Activated T-cell treated with anti-CD3 and anti-CD28 coated beads, Interleukin-2, amount 50 U/mL, for 48 hours (primary cell): Measurements from ENCODE around the gene KCNJ12.
"Not testable (repeated sequence)": the region's sequence is repeated elsewhere in the genome, so short reads cannot be mapped to it uniquely, and the experiment has no call there.

Experiments
- DNase-seq, 2 experiments: peaks; one replicate each; pipeline ENCODE4 v3.0.0-alpha.2; 2020

Gene KCNJ12

DNA sequence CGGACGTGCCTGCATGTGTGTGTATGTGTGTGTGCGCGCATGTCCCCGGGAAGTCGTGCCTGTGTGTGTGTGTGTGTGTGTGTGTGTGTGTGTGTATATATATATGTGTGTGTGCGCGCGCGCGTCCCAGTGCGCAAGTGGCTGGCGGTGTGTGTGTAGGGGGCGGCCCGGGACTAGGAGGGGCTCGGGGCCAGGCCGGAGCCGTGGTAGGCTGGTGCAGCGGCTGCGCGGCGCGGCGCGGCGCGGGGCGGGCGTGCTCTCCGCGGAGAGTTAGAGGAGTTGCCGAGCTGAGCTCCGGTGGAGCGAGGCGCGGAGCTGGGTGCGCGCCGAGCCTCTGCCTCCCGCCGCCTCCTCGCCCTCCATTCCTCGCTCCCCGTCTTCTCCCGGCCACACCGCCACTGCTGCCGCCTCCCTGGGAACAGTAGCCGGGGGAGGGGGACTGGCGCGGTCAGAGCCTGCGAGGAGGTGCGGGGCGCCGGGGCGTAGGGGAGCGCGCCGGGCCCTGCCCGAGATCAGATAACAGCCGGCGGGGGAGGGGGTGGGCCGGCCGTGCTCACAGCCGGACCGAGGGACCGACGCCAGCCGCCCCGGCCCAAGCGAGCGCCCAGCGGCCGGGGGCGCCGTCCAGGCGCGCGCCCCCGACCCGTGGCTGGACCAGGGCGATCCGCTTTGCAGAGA lies at the start of gene KCNJ12:
TSS of gene KCNJ12 (plus strand) at position 277 of the 678 bp plus-strand sequence. CDS start 38,986 bp downstream, outside the sequence.
- peak in 1 of 2 experiments; percentile 25 for DNase-seq

- not testable (repeated sequence) for DNase-seq
These were observed 48.2 kb upstream of the KCNJ12 start for GRCh38 chr17:21327921-21328320.

DNA sequence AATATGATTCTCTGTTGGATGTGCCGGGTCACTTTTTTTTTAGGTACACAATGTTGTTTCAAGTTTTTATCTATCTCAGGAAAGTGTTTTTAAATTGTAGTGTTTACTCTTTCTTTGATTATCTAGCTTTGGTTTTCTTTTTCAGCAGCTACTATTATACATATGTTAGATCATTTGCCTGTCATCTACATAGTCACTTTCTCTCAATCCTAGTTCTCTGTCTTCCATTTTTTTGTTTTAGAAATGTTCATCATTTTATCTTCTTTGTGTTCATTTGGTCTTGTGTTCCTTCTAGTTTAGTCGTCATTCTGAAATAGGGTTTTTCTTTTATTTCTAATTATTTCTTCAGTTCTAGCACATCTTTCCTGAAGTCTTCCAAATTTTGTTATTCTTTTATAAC lies 47.4 kb upstream of the KCNJ12 start:
- not testable (repeated sequence) for DNase-seq

DNA sequence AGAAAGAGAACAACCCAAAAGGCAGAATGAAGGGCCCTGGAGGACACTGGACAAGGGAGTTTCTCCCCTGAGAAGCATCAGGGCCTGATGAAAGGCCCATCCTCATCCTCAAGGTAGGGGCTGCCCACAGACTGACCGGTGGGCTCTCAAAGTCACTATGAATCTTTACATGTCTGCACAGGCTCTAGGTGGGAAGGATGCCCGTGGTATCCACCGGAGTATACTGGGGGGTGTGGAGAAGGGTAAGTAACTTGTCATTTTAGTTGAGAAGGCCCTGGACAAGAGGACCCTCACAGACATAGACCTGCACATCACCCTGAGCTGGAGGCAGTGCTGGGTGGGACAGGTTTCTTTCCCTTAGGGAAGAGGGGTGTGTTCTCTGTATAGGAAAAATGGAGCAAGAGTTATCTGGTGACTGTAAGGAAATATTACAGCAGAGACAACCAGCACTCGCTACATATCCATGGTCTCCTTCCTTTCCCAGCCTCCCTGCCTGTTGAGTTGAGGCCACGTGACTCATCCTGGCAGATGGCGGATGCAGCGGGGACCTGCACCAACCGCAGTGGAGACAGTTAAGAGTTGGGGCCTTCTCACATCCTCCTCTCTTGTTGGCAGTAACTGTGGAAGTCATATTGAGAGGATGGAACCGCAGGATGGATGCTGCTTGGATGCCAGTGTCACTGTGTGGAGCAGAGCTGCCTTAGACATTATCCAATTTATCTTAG lies 45.6 kb upstream of the KCNJ12 start:
- DNase-seq, result no peak

- not testable (repeated sequence) for DNase-seq
These were observed 39.4 kb upstream of the KCNJ12 start for GRCh38 chr17:21336541-21337294.

DNA sequence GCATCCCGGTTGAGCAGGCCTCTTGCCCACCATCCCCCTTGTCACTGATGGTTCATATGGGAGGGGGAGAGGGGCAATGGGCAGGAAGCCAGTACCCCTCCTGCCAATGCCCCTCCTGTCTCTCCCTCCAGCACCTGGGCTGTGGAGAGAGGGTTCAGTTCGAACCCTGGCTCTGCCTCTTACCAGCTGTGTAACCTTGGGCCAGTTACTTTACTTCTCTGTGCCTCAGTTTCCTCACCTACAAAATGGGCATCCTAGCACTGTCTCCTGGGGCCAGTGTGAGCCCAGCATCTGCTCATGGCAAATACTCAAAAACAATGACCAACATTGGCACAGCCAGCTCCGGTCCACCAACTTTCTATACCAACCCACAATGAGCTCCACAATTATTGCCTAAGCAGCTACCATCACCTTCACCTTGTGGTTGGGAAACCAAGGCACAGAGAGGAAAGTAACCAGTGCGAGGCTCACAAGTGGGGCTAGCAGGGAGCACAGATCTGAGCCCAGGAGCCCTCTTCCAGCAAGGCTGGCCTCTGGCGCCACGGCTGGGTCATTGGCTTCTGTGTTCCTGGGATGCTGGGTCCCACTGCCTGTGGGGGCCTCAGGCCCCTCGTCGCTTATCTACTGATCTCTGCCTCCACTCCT lies 38.1 kb upstream of the KCNJ12 start:
- DNase-seq, result not testable (repeated sequence)

- DNase-seq, result no peak
These were observed 37.1 kb upstream of the KCNJ12 start for GRCh38 chr17:21339011-21339410.

DNA sequence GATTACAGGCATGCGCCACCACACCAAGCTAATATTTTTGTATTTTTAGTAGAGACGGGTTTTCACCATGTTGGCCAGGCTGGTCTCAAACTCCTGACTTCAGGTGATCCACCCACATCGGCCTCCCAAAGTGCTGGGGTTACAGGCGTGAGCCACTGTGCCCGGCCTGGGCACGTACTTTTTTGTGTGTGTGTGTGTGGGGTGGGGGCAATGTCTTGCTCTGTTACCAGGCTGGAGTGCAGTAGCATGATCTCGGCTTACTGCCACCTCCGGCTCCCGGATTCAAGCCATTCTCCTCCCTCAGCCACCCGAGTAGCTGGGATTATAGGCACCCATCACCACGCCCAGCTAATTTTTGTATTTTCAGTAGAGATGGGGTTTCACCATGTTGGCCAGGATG lies 36.6 kb upstream of the KCNJ12 start:
- not testable (repeated sequence) for DNase-seq

DNA sequence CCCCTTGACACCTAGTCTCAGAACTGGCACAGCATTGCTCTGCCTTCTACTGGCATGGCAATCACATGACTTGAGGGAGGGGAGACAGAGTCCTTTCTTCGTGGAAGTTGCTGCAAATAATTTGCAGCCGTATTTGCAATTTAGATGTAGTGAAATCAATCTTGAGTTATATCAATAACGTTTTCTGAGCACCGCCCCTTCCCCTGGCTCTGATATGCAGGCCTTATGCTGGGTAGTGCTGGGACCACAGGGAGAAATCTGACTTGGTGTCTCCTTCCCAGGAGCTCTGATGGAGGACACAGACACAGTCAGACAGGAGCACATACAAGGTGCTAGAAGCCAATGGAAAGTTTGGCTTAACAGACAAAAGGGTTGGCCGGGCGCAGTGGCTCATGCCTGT lies 35.8 kb upstream of the KCNJ12 start:
- not testable (repeated sequence) for DNase-seq

DNA sequence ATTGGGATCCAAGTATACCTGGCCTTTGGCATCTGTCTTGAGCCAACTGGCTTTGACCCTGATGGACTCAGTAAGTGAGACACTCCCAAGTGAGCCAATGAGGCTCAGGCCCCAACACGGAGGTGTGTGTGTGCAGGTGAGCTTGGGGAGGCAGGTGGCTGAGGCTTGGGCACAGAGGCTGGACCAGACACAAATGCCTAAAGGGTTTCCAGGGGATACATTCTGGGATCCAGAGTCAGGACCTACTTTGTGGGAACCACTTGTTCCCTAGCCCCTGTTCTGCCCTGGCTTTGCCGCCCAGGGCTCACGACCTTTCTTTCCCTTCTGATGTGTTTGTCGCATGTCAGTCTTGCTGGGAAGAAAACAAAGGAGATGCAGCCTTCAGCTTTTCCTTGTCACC lies 34.9 kb upstream of the KCNJ12 start:
- not testable (repeated sequence) for DNase-seq

DNA sequence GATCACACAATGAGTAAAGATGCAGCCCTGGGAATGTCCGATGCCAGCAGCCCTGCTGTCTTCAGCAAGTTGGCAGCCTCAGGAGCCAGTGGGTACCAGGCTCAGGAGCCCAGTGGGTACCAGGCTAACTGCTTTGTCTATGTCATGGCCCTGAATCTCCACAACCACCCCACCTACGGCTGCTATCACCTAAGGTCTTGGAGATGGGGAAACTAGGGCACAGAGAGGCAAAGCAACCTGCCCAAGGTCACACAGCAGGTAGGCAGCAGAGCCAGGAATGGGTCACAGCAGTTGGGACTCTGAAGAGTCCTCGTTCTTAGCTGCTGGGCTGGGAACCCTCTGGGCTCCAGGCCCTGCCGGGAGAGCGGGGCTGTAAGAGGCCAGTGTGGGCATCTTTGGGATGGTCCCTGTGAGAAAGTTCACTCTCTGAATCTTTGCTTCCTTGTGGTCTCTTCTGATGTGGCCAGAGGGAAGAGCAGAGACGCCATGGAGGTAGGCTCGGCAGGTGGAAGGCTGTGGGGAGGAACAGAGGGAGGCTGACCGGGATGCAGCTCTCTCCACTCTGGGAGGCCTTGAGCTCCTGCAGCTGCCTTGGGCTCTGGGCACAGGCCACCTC lies 34.1 kb upstream of the KCNJ12 start:
- DNase-seq, result not testable (repeated sequence)

- not testable (repeated sequence) for DNase-seq
These were observed 32.9 kb upstream of the KCNJ12 start for GRCh38 chr17:21343061-21343949.

- not testable (repeated sequence) for DNase-seq
These were observed 31.4 kb upstream of the KCNJ12 start for GRCh38 chr17:21344801-21345200.

GRCh38 chr17:21345236-21345635 lies 30.9 kb upstream of the KCNJ12 start:
- DNase-seq, result no peak

GRCh38 chr17:21346107-21346506 lies 30.1 kb upstream of the KCNJ12 start:
- not testable (repeated sequence) for DNase-seq

DNA sequence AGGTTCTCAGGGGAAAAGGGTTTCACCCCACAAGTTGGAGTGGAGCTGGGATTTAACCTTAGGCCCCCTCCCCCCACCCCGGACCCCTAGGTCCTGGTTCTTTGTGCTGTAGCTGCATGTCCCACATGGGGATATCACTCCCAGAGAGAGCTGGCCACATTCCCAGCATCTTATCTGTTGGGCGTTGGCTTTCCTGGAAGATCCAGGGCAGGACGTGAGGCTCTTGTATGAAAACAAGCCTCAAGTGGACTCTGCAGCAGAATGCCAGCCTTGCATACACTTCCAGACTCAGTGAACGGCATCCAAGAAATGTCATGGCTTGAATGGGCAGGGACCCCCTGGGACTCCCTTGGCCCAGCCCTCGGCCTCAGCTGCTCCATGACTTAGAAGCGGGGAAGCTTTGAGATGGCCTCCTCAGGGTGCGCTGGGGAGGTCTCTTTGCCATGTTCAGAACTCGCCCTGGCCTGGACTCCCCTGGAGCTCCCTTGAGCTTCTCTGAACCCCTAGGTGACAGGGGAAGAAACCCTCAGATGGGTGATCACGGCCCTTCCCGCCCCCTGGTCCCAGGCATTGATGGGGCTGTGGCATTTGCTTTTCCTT lies 29.4 kb upstream of the KCNJ12 start:
- DNase-seq, result not testable (repeated sequence)

- not testable (repeated sequence) for DNase-seq
These were observed 28.5 kb upstream of the KCNJ12 start for GRCh38 chr17:21347660-21348059.

DNA sequence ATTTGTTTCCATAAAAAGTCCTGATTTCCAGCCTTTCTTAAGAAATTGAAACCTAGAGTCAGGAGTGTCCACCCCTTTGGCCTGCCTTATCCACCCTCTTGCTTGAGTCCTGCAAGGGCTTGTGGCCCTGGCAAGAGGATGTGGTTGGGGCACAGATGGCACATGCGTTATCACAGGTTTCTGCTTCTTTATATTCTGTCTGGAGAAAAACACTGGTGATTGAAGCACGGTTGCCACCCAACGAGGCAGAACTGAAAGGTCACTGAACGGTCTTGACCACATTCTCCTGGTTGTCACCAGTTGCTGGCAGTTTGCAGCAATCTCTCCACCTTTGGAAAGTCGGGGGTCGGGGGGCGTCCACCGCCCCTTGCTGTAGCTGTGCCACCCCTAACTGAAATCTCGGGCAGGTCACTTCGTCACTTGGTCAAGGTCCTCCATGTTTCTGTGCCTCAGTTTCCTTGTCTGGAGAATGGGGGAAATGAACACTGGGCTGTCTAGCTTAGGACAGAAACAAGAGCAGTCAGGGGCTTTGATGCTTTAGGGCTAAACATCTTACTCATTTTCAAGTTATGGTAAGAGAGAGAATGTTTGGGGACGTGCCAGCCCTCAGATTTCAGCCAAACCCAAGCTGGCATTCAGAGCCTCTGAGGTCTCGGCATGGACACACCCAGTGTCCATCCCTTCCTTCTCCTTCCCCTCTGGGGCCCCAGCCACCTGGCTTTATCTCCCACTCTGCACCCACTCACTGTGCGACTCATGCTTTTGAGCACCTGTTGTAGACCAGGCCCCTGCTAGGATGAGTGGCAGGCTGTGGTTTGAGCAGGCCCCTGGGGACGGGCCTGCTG lies 27.9 kb upstream of the KCNJ12 start:
- DNase-seq, result not testable (repeated sequence)

- not testable (repeated sequence) for DNase-seq
These were observed 27.3 kb upstream of the KCNJ12 start for GRCh38 chr17:21348926-21349261.
